Sigmoid colon (tissue), 7 donors: ENCODE measurements around the gene CHMP1B. TPM values are rescaled to one million over a fixed set of nuclear protein-coding genes. Genes with fewer than 3 reads are reported as not detected.

Source experiments
- DNase-seq: peaks from one replicate; pipeline ENCODE4 v3.0.0-alpha.2; 2019
- H3K27ac ChIP-seq, 4 donors: fragments of 200-600 bp; sonication (generic); one replicate each; pipeline ENCODE4 v1.5.1; 2016 to 2019; ENCODE audit warnings: mild to moderate bottlenecking in 1 of 4
- H3K27me3 ChIP-seq, 3 donors: fragments of 200-600 bp; sonication (generic); one replicate each; pipeline ENCODE4 v1.5.1; 2019; ENCODE audit warnings: mild to moderate bottlenecking in 1 of 3
- H3K36me3 ChIP-seq, 4 donors: fragments of 200-600 bp; sonication (generic); one replicate each; pipeline ENCODE4 v1.5.1; 2016 to 2019
- H3K4me1 ChIP-seq, 4 donors: fragments of 200-600 bp; sonication (generic); one replicate each; pipeline ENCODE4 v1.5.1; 2017 to 2019
- H3K4me3 ChIP-seq, 4 donors: fragments of 200-600 bp; sonication (generic); one replicate each; pipeline ENCODE4 v1.5.1; 2017 to 2019; ENCODE audit warnings: mild to moderate bottlenecking in 2 of 4, moderate library complexity in 1 of 4
- H3K9me3 ChIP-seq, 4 donors: fragments of 200-600 bp in 3 of 4; sonication (generic) in 3 of 4; one replicate each; pipeline versions ENCODE4 v1.5.1 to v1.6.1; 2013 to 2019
- CTCF ChIP-seq, 4 experiments: fragments of 450-650 bp in 3 of 4; fragments of 200-600 bp in 1 of 4; IDR thresholded peaks; one replicate each; pipeline ENCODE4 v1.5.1; 2016 to 2019; ENCODE audit warnings: antibody characterized with exemption in 4 of 4, mild to moderate bottlenecking in 3 of 4, moderate library complexity in 2 of 4
- EP300 ChIP-seq, 4 donors: sonication (generic); formaldehyde crosslinking; IDR thresholded peaks; one replicate each; pipeline ENCODE4 v1.6.1; 2017; ENCODE audit warnings: antibody characterized with exemption in 4 of 4
- POLR2A ChIP-seq, 2 donors: fragments of 450-650 bp; IDR thresholded peaks; one replicate each; pipeline ENCODE4 v1.6.1; 2016; ENCODE audit warnings: antibody characterized with exemption in 2 of 2, mild to moderate bottlenecking in 2 of 2, moderate library complexity in 2 of 2
- POLR2AphosphoS5 ChIP-seq, 4 donors: sonication (generic); formaldehyde crosslinking; IDR thresholded peaks; one replicate each; pipeline ENCODE4 v1.6.1; 2017; ENCODE audit warnings: antibody characterized with exemption in 4 of 4
- WGBS, 2 donors: extraction: QIAGEN DNeasy Blood & Tissue Kit; methylation state at CpG; one replicate each; pipeline ENCODE4 v1.1.7; 2013; 5-methylcytosine and 5-hydroxymethylcytosine counted together
- intact Hi-C: fragments of 100-400 bp; cut with DNase I; formaldehyde crosslinking; loops from one replicate; pipeline ENCODE4 v1.15.1; 2023
- polyA plus RNA-seq, 3 donors: library from polyadenylated mRNA; stranded (reverse); fragments of 200-250 nt; gene quantifications; one replicate each; pipeline ENCODE4 v1.2.3, GENCODE V29; 2013
- total RNA-seq, 4 donors: library from RNA; depleted of rRNA; stranded (reverse); fragments of >200 nt; gene quantifications; one replicate each; pipeline ENCODE4 v1.1.0, GENCODE V29; 2016
- donor health status: healthy with polysubstance abuse.
- donor health status: Bipolar disorder and iron deficiency.
- donor health status: healthy.

CHMP1B gene
- total and polyA plus RNA-seq, 7 donors, result 32.1 to 101 (median 44.8) TPM

GRCh38 chr18:11807233-11807632 is 44.0 kb upstream of the CHMP1B start:
- 92 to 95% methylated on average over 7 of the region's 7 CpGs for WGBS, 2 donors
- TF ChIP-seq POLR2A (IDR thresholded peaks at IDR 0.05) (no peak), CTCF (IDR thresholded peaks at IDR 0.05) (no peak), POLR2AphosphoS5 (IDR thresholded peaks at IDR 0.05) (no peak), EP300 (IDR thresholded peaks at IDR 0.05) (no peak)
- Histone ChIP-seq H3K36me3 (no peaks in the 10 kb centered on the region), H3K27ac (no peak overlapping the region), H3K4me1 (no peaks in the 10 kb centered on the region), H3K4me3 (no peak overlapping the region), H3K9me3 (no peaks in the 10 kb centered on the region), H3K27me3 (no peaks in the 10 kb centered on the region)
- no peak for DNase-seq
- intact Hi-C loops, result no loop called here

GRCh38 chr18:11808001-11808855 is 43.0 kb upstream of the CHMP1B start:
- H3K27me3 ChIP-seq, result no peaks in the 10 kb centered on the region
- intact Hi-C loops, result no loop called here
- no peak for TF ChIP-seq CTCF (IDR thresholded peaks at IDR 0.05)
- no peak for TF ChIP-seq POLR2A (IDR thresholded peaks at IDR 0.05)
- no peak for TF ChIP-seq POLR2AphosphoS5 (IDR thresholded peaks at IDR 0.05)
- no peaks in the 10 kb centered on the region for H3K9me3 ChIP-seq
- no peaks in the 10 kb centered on the region for H3K4me1 ChIP-seq
- DNase-seq, result no peak
- H3K4me3 ChIP-seq, result no peak overlapping the region
- H3K36me3 ChIP-seq, result no peaks in the 10 kb centered on the region
- H3K27ac ChIP-seq, result no peak overlapping the region
- 75 to 78% methylated on average over 11 of the region's 11 CpGs for WGBS, 2 donors

GRCh38 chr18:11809895-11810294 is 41.3 kb upstream of the CHMP1B start:
- H3K27me3 ChIP-seq, result no peaks in the 10 kb centered on the region
- H3K4me1 ChIP-seq, result no peaks in the 10 kb centered on the region
- WGBS, 2 donors, result 72 to 93% methylated on average over 6 of the region's 6 CpGs
- no peaks in the 10 kb centered on the region for H3K9me3 ChIP-seq
- intact Hi-C loops, result no loop called here
- H3K4me3 ChIP-seq, result no peak overlapping the region
- no peak for DNase-seq
- H3K36me3 ChIP-seq, result no peaks in the 10 kb centered on the region
- TF ChIP-seq CTCF (IDR thresholded peaks at IDR 0.05) (no peak), POLR2A (IDR thresholded peaks at IDR 0.05) (no peak), POLR2AphosphoS5 (IDR thresholded peaks at IDR 0.05) (no peak), EP300 (IDR thresholded peaks at IDR 0.05) (no peak)
- no peak overlapping the region for H3K27ac ChIP-seq

GRCh38 chr18:11810379-11810778 is 40.8 kb upstream of the CHMP1B start:
- TF ChIP-seq CTCF (IDR thresholded peaks at IDR 0.05), result no peak
- no peak for TF ChIP-seq POLR2AphosphoS5 (IDR thresholded peaks at IDR 0.05)
- TF ChIP-seq EP300 (IDR thresholded peaks at IDR 0.05), result no peak
- TF ChIP-seq POLR2A (IDR thresholded peaks at IDR 0.05), result no peak
- intact Hi-C loops, result no loop called here

More at GRCh38 chr18:11810379-11810778, 40.8 kb upstream of the CHMP1B start:
- Histone ChIP-seq H3K27ac (no peak overlapping the region), H3K4me1 (no peaks in the 10 kb centered on the region), H3K4me3 (no peak overlapping the region), H3K36me3 (no peaks in the 10 kb centered on the region), H3K9me3 (no peaks in the 10 kb centered on the region), H3K27me3 (no peaks in the 10 kb centered on the region)
- DNase-seq, result no peak
- 75 to 95% methylated on average over 3 of the region's 3 CpGs for WGBS, 2 donors
